Natural killer cell (primary cell): ENCODE measurements around the gene SPOCK3. TPM values are rescaled to one million over a fixed set of nuclear protein-coding genes. Genes with fewer than 3 reads are reported as not detected.

ENCODE experiments used
- ATAC-seq, 3 donors: fragments of 150-1000 bp in 2 of 3; fragments of 200-7000 bp in 1 of 3; cut with Tn5 transposase; 1 replicate in 1 of 3; 2 replicates in 2 of 3; pipeline ENCODE4 v1.10.0; 2021; ENCODE audit warnings: mild to moderate bottlenecking in 2 of 3, moderate library complexity in 2 of 3
- DNase-seq, 2 donors: peaks; one replicate each; pipeline versions ENCODE4 v3.0.0 to v3.0.0-alpha.2; 2013 to 2021; ENCODE audit warnings: mixed read lengths in 1 of 2
- H3K27ac ChIP-seq: one replicate; pipeline ENCODE4 v1.5.1; 2013; ENCODE audit warnings: mild to moderate bottlenecking, low read length
- H3K27me3 ChIP-seq: one replicate; pipeline ENCODE4 v1.6.1; 2013; ENCODE audit warnings: low read length; ENCODE audit not compliant: control insufficient read depth, insufficient read depth
- H3K36me3 ChIP-seq: one replicate; pipeline ENCODE4 v1.6.1; 2013; ENCODE audit warnings: low read length; ENCODE audit not compliant: control insufficient read depth, insufficient read depth
- H3K4me1 ChIP-seq: one replicate; pipeline ENCODE4 v1.6.1; 2013; ENCODE audit warnings: low read length; ENCODE audit not compliant: control insufficient read depth, insufficient read depth
- H3K4me3 ChIP-seq: one replicate; pipeline ENCODE4 v1.5.1; 2013; ENCODE audit warnings: low read length
- H3K9me3 ChIP-seq: one replicate; pipeline ENCODE4 v1.6.1; 2013; ENCODE audit warnings: low read length; ENCODE audit not compliant: control insufficient read depth, insufficient read depth
- H3K27ac Mint-ChIP-seq, 2 donors: one replicate each; pipeline ENCODE4 v1.8.0; 2022; ENCODE audit warnings: mild to moderate bottlenecking in 2 of 2, mixed read lengths in 2 of 2, moderate library complexity in 1 of 2
- H3K27me3 Mint-ChIP-seq, 2 donors: one replicate each; pipeline ENCODE4 v1.8.0; 2022; ENCODE audit warnings: low read depth in 2 of 2, mixed read lengths in 2 of 2
- H3K36me3 Mint-ChIP-seq: one replicate; pipeline ENCODE4 v1.8.0; 2022; ENCODE audit warnings: mixed read lengths
- H3K4me1 Mint-ChIP-seq, 2 donors: one replicate each; pipeline ENCODE4 v1.8.0; 2022; ENCODE audit warnings: mixed read lengths in 2 of 2
- H3K4me3 Mint-ChIP-seq: one replicate; pipeline ENCODE4 v1.8.0; 2022; ENCODE audit warnings: mild to moderate bottlenecking, moderate library complexity, mixed read lengths
- H3K9me3 Mint-ChIP-seq, 2 donors: one replicate each; pipeline ENCODE4 v1.8.0; 2022; ENCODE audit warnings: mixed read lengths in 2 of 2
- WGBS: methylation state at CpG from one replicate; pipeline ENCODE4 v1.1.7; 2013; ENCODE audit warnings: missing lambda C conversion rate; ENCODE audit not compliant: insufficient coverage; 5-methylcytosine and 5-hydroxymethylcytosine counted together
- intact Hi-C: fragments of 100-400 bp; cut with micrococcal nuclease; formaldehyde crosslinking; loops from one replicate; pipeline ENCODE4 v1.14.2; 2022
- total RNA-seq, 4 donors: library from RNA; stranded (reverse); fragments of 120-200 nt in 1 of 4; gene quantifications; one replicate each; pipeline versions ENCODE4 v1.2.3 to v1.2.4, GENCODE V29; 2013 to 2022
- TF ChIP-seq, protein P1 (sequence below): fragments of 200-600 bp; IDR thresholded peaks from one replicate; pipeline ENCODE4 v1.8.0; 2022; ENCODE audit warnings: antibody characterized with exemption

The SPOCK3 gene
- total RNA-seq, 3 donors from 2014 or later (not counting 1 experiment from before 2014, with no cell fraction given) = not detected

DNA sequence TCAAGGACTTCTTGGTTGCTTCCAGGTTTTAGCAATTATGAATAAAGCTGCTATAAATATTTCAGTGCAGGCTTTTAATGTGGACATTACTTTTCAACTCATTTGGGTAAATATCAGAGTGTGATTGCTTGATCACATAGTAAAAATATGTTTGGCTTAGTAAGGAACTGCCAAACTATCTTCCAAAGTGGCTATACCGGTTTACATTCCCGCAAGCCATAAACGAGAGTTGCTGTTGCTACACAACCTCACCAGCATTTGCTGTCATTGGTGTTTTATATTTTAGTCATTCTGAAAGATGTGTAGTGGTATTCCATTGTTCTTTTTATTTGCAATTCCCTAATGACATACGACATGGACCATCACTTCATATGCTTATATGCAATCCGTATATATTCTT lies 30.9 kb upstream of the SPOCK3 start:
- peaks cover 8% of the 10 kb centered on the region for H3K9me3 ChIP-seq
- H3K27me3 Mint-ChIP-seq = no peaks in the 10 kb centered on the region
- WGBS = 94% methylated on average over 3 of the region's 5 CpGs
- no peak overlapping the region for H3K4me3 Mint-ChIP-seq
- peaks cover 3% of the 10 kb centered on the region for H3K36me3 Mint-ChIP-seq
- no peaks in the 10 kb centered on the region for H3K4me1 Mint-ChIP-seq
- H3K27ac Mint-ChIP-seq = no peak overlapping the region
- H3K27ac ChIP-seq = no peak overlapping the region
- H3K4me3 ChIP-seq = no peak overlapping the region
- peaks cover 7 to 10% of the 10 kb centered on the region in 2 donors for H3K9me3 Mint-ChIP-seq
- H3K36me3 ChIP-seq = no peaks in the 10 kb centered on the region
- intact Hi-C loops = no loop called here
- no peaks in the 10 kb centered on the region for H3K27me3 ChIP-seq
- no peak for ATAC-seq
- H3K4me1 ChIP-seq = no peaks in the 10 kb centered on the region
- TF ChIP-seq, protein P1, sequence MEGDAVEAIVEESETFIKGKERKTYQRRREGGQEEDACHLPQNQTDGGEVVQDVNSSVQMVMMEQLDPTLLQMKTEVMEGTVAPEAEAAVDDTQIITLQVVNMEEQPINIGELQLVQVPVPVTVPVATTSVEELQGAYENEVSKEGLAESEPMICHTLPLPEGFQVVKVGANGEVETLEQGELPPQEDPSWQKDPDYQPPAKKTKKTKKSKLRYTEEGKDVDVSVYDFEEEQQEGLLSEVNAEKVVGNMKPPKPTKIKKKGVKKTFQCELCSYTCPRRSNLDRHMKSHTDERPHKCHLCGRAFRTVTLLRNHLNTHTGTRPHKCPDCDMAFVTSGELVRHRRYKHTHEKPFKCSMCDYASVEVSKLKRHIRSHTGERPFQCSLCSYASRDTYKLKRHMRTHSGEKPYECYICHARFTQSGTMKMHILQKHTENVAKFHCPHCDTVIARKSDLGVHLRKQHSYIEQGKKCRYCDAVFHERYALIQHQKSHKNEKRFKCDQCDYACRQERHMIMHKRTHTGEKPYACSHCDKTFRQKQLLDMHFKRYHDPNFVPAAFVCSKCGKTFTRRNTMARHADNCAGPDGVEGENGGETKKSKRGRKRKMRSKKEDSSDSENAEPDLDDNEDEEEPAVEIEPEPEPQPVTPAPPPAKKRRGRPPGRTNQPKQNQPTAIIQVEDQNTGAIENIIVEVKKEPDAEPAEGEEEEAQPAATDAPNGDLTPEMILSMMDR = no peak
- DNase-seq = no peak

DNA sequence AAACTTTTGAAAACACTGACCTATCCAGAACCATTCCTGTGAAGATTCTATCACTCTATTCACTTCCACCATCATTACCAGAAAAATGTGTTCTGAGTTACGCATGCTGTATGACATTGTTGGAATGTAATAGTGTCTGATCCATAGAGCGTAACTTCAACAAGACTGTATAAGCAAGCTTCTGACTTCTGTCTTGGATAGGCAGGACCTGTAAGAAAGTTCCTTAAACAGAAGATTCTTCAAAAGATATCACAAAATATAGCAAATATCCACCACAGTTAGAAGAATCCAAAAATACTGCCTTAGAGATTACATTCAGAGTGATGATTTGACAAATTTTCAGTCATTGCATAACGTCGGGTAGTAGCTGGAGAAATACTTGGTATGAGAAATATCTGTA lies 14.0 kb upstream of the SPOCK3 start:
- WGBS = 91% methylated on average over 4 of the region's 4 CpGs
- Mint-ChIP-seq H3K36me3 (peaks cover 7% of the 10 kb centered on the region), H3K4me3 (no peak overlapping the region), H3K4me1 (no peaks in the 10 kb centered on the region), H3K27ac (no peak overlapping the region), H3K9me3 (peaks cover 7 to 15% of the 10 kb centered on the region in 2 donors), H3K27me3 (no peaks in the 10 kb centered on the region)
- Histone ChIP-seq H3K36me3 (no peaks in the 10 kb centered on the region), H3K4me1 (no peaks in the 10 kb centered on the region), H3K27me3 (no peaks in the 10 kb centered on the region), H3K4me3 (no peak overlapping the region), H3K27ac (no peak overlapping the region), H3K9me3 (peaks cover 7% of the 10 kb centered on the region)
- TF ChIP-seq, protein P1 = no peak
- DNase-seq (no peak), ATAC-seq (no peak)
- intact Hi-C loops = no loop called here

DNA sequence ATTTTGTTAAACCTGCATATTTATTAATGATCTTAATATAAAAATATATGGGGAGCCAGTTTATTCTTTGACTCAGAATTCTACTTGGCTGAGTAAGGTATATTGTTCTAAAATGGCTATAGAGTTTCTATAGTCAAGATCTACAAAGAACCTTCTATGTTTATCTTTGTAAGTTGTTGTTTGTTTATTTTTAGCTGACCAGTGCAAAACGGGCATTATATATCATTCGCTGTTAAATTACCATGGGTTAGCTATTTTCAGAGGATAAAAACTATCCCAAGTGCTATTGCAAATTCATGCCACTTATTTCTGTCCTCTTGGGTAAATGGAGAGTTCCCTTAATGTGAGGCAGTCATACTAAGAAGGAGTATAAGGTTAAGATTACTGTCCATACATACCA lies 5.3 kb upstream of the SPOCK3 start:
- Mint-ChIP-seq H3K36me3 (no peaks in the 10 kb centered on the region), H3K27ac (no peak overlapping the region), H3K4me3 (no peak overlapping the region), H3K27me3 (peaks cover 3 to 8% of the 10 kb centered on the region in 2 donors), H3K9me3 (peaks cover 6 to 14% of the 10 kb centered on the region in 2 donors), H3K4me1 (peaks cover 0 to 3% of the 10 kb centered on the region in 2 donors)
- peaks cover 3% of the 10 kb centered on the region for H3K9me3 ChIP-seq
- H3K4me1 ChIP-seq = peaks cover under 1% of the 10 kb centered on the region
- no peak overlapping the region for H3K4me3 ChIP-seq
- ATAC-seq (no peak), DNase-seq (no peak)
- no peak overlapping the region for H3K27ac ChIP-seq
- no peaks in the 10 kb centered on the region for H3K36me3 ChIP-seq
- intact Hi-C loops = no loop called here
- WGBS = 92% methylated on average over 2 of the region's 2 CpGs
- peaks cover 2% of the 10 kb centered on the region for H3K27me3 ChIP-seq
- TF ChIP-seq, protein P1 = no peak

DNA sequence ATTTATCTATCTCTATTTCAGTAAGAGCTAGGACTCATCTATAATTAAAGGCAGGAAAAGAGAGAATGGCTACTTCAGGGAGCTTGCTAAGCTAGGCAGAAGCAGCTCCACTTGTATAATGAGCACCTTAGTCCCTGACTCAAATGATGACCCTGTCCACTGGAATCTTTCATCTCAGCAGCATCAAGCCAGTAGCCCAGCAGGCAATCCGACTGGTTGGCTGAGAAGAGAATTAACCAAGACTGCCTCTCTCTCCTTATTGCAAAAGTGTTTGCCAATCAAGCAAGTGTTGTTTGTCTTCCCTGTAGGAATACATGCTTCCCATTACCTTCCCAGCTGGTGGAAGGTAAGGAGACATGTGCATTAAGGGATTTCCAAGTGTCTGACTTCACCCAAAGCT lies 3.9 kb upstream of the SPOCK3 start:
- TF ChIP-seq, protein P1 = no peak
- ATAC-seq (no peak), DNase-seq (no peak)
- Histone ChIP-seq H3K4me1 (peaks cover 10% of the 10 kb centered on the region), H3K27ac (no peak overlapping the region), H3K36me3 (no peaks in the 10 kb centered on the region), H3K4me3 (no peak overlapping the region), H3K9me3 (no peaks in the 10 kb centered on the region), H3K27me3 (peaks cover 5% of the 10 kb centered on the region)
- Mint-ChIP-seq H3K27ac (no peak overlapping the region), H3K36me3 (no peaks in the 10 kb centered on the region), H3K4me3 (no peak overlapping the region), H3K4me1 (peaks cover 0 to 5% of the 10 kb centered on the region in 2 donors), H3K27me3 (peaks cover 9 to 10% of the 10 kb centered on the region in 2 donors), H3K9me3 (peaks cover 6 to 14% of the 10 kb centered on the region in 2 donors)
- intact Hi-C loops = no loop called here
- WGBS = 88% methylated on average over 1 of the region's 1 CpG
